Stimulated activated CD8-positive, alpha-beta memory T cell treated with anti-CD3 and anti-CD28 coated beads, Interleukin-12 subunit alpha, Interleukin-12 subunit beta, amount 100 ng/mL, for 1 hour (primary cell): Measurements from ENCODE around the gene ACP1.

Source experiments
- DNase-seq: peaks from one replicate; pipeline ENCODE4 v3.0.0-alpha.2; 2020; ENCODE audit warnings: low read depth

The ACP1 gene

DNA sequence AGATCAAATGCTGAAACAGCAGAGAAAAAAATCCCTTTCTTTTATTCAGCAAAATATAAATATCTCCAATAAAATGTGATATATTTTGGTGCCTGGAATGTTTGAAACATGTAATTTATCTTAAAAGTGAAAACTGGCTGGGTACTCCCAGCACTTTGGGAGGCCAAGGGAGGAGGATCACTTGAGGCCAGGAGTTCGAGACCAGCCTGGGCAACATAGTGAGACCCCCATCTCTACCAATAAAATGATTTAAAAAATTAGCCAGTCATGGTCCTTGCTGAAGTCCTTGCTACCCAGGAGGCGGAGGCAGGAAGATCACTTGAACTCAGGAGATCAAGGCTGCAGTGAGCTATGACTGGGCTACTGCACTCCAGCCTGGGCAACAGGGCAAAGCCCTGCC, 9.6 kb upstream of the ACP1 start:
- DNase-seq = no peak

DNA sequence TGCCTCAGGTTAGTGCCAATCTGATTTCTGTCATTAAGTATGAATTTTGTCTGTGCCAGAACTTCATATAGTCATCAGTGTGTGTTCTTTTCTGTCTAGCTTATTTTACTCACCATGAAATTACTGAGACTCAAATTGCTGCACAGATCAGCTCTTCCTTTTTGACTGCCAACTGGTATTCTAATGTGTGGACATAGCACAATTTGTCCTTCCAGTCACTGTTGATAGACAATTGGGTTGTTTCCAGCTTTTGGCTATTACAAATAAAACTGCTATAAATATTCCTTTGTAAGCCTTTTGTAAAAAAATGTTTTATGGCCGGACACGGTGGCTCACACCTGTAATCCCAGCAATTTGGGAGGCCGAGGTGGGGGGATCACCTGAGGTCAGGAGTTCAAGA, 8.7 kb upstream of the ACP1 start:
- no peak for DNase-seq

DNA sequence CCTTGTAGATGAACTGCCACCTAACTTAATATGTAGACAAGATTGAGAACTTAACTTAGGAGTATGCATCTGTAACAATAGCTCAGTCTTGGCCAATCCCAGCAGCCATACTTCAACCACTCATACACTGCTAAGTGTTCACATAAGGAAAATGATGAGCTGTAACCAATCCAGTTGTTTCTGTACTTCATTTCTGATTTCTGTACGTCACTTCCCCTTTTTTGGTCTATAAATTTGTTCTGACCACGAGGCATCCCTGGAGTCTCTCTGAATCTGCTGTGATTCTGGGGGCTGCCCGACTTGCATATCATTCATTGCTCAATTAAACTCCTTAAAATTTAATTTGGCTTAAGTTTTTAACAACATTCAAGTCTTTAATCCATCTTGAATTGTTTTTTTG, 7.3 kb upstream of the ACP1 start:
- DNase-seq = no peak

DNA sequence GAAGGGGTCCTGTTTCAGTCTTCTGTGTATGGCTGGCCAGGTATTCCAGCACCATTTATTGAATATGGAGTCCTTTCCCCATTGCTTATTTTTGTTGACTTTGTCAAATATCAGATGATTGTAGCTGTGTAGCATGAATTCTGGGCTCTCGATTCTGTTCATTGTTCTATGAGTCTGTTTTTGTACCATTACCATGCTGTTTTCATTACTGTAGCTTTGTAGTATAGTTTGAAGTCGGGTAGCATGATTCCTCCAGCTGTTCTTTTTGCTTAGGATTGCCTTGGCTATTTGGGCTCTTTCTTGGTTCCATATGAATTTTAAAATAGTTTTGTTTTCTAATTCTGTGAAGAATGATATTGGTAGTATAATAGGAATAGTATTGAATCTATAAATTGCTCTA, 6.9 kb upstream of the ACP1 start:
- DNase-seq = no peak

DNA sequence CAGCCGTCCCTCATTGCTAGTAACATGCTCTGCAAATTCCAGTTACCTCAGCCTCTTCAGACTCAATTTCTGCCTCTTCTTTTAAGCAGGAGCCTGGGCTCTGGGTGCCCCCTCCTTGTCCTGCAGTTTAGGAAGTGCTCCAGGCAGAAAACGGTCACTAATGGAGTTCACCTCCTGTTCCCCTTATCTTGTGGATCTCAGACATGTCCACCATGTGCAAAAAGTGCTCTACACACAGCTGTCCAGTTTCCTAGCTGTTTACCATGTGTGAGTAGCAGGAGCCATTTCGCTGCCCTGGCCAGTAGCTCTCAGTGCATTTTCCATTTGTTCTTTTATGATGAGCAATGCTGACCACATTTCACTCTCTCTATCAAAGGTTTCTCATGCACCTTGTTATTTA, 5.8 kb upstream of the ACP1 start:
- no peak for DNase-seq

DNA sequence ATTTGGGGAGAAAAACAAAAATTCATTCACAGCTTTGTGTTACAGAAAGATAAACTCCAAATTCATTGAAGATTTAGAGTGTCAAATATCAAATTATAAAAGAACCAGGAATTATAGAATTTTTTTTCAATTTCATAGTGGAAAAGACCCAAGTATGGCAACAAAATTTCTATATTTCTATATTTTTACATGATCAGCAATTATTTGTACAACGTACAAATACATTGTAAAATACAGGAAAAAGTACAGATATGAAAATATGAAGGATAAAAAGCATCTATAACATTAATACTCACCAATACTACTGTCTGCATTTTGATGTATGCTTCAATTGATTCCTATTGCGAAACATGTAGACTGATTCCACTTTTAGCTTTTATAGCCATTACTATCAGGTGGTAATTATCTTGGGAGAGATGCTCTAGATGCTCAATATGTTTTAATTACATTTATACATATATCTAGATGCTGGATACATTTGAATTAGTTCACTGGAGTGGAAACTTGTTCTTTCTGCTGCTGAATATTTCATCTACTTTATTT, 4.9 kb upstream of the ACP1 start:
- no peak for DNase-seq

DNA sequence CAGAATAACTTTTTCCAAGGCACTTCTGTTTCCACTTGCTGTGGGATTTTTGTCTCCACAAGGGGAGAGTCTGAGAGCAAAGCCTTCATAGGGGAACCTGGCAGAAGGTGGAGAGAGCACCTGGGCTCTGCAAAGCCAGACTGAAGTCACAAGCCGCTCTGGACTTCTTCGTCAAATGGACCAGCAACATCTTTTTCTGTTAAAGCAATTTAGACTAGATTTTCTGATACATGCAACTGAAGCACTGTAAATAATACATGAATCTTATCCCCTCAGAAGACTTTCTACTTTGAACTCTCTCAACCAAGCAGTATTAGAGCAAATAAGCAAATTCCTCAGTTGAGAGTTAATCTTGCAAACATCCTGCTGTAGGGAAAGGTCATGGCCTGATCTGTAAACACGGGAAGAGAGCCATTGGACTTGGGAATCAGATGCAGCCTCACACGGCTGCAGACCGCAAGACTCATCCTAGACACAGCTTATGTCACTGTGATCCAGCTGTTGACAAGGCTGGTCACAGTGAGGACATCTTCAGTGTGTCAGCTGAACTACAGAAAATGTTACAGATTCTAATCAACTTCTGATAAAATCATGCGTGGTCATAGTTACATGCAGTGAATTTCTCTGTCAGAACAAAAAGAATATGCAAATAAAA, 4.1 kb upstream of the ACP1 start:
- DNase-seq = no peak

DNA sequence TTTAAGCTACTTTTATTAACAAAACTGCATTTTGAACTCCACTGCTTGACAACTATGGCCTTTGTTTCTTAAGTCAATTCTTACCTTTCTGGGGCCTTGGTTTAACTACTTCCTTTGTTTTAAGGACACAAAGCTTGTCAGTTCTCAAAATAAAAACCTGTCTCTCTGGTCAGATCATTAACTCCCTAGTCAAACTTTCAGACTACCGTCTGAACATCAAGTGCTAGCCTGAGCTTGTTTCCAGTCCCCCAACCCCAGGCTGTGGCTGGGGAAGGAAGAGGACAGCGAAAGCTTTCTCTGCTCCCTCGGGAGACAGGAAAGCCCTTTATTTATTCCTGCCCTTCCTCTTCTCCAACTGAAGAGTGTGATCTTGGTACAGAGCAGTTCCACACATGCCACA, 2.6 kb upstream of the ACP1 start:
- no peak for DNase-seq

DNA sequence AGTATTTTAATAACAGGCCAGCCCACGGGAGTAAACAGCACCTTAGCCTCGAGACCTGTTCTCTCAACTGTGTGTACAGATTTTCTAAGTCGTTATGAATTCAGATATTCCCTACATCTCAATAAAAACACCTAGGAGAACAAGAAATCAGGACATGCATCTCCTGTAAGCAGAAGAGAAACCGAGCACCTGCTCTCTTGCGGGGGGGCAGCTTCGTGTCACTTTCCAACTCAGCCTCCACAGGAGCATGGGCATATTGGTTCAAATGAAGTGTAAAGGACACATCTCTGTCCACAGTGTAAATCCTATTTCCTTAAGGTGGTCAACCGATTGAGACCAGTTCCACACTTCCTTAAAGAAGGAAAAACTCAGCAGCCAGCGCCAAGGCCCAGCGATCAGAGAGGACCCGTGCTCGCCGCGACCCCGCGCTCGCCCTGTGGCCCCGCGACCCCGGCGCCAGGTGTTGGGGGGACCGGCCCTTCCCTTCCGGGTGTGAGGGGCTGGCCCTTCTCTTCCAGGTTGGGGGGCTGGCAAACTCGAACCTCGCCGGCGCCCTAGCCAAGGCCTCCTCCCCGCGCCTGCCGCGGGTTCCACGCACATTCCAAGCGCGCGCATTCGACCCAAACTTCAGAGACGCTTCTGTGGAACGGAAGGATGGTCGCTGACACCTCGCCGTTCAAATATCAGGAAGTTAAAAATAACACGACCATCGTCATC, 1.6 kb upstream of the ACP1 start:
- DNase-seq = no peak

DNA sequence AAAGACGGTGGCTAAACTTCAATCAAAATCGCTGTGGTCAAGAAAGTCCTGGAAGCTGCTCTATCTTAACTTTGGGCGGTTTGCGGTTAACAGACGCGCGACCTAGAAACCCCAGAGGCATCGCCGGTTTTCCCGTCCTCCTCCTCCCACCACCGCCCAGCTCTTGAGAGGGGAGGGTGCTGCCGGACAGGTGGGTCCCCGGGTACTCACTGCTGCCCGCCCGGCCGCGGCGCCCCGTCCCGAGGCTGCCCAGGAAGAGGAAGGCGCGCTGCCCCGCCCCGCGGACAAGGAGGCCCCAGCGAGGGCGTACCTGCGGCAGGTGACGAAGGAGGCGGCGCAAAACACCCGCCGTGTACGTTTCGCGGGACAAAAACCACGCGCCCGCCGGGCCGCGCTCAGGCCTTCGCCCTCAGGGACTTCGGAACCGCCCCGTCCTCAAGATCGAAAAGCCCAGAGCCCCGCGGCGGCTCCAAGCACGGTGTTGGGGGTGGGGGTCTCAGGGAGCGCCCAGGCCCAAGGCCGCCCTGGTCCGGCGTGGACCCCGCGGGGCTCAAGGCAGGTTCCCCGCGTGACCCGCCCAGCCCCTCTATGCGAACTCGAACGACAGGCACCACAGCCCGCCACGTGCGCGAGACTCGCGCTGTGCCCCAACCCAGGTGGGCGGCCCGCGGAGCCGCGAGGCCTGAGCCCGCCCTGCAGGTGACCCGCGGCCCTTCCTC, 814 bp upstream of the ACP1 start, which contains the start of gene SH3YL1:
Gene SH3YL1, minus strand, starts transcription at position 259 of the 719 bp plus-strand sequence. Its CDS starts 48 bp downstream, at position 211.
- DNase-seq = peak; percentile 15

DNA sequence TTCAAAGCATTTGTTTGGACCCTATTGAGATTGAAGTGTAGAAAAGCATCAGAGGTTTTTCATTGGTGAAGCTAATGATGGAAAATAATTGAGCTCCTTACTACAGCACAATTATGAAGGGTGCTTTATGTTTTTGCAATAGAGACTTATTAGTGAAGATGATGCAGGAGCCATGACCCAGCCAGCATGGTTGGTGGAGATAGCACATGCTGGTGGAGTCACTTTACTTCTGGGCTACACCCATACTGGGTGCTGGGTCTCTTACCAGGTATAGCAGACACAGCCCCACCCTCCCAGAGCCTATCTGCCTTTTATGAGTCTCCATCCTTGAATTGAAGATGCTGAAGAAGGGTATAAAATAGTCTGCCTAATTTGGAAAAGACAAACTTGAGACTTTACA, 3.6 kb downstream of the ACP1 start:
- DNase-seq = no peak

DNA sequence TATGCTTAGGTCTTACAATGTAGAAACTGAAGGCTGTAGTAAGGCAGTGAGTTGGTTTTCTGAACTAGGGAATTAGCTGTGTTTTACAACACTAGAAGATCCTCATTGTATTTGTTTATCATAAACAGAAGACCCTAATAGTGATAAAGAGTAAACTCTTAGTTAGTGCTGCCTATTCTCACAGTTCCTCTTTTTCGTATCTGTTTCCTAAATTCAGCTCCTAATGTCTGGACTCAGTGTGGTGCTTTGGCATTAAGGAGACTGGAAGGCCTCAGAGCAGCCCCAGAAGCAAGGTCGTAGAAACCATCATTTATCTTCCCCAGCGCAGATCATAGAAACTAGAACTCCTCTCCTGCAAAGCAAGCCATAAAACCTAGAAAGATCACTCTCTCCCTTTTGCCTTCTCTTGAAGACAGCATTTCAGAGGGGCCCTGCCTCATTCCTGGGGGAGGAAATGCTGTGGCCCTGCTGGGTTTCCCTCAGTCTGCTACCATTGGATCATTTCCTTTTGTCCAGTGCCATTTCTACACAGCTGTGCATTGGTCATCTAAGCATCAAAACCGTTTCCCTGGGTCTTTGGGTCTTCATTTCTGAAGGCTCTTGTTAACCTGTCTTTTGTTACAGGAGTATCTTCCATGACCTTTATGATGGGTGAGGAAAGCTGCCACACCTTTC, 4.7 kb downstream of the ACP1 start:
- no peak for DNase-seq

DNA sequence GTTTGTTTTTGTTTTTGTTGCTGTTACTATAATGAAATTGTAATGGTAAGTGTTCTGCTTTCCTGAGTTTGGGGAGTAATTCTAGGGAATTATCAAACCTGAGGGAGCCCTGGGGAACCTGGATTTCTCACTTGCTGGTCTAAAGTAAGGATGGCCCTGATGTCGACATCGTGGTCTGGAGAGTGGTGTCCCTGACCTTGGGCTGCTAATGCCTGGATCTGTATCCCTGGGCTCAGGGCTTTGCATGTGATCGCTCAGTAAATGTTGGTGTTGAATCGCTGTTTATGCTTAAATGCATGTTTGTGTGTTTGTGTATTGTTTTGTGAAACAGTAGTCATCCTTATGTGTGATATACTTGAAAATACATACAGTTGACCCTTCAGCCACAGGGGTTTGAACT, 6.1 kb downstream of the ACP1 start:
- DNase-seq = no peak

DNA sequence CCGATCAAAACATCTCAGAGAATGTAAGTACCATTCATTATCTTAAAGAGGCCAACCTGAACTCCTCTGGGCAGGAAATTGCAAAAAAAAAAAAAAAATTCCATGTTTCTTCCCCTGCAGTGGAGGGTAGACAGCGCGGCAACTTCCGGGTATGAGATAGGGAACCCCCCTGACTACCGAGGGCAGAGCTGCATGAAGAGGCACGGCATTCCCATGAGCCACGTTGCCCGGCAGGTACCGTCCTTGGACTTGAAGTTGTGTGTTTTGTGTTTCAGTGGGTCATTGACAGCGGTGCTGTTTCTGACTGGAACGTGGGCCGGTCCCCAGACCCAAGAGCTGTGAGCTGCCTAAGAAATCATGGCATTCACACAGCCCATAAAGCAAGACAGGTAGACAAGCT, 7.2 kb downstream of the ACP1 start:
- no peak for DNase-seq

DNA sequence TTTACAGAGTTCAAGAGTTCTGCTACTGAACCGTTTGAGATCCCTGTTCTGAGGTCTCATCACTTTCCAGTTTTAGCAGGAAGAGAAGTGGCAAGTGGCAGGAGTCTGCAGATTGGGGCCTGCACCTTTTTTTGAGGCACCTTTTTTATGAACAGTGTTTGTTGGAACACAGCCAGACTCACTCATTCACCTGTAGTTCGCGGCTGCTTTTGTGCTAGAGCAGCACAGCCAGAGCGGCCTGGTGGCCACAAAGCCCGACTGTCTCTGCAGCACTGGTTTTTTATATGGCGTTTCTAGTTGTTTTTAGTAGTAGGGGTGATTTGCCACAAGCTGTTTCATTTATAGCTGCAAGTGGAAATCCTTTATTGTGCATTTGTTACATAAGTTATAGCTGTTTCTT, 8.6 kb downstream of the ACP1 start:
- no peak for DNase-seq

DNA sequence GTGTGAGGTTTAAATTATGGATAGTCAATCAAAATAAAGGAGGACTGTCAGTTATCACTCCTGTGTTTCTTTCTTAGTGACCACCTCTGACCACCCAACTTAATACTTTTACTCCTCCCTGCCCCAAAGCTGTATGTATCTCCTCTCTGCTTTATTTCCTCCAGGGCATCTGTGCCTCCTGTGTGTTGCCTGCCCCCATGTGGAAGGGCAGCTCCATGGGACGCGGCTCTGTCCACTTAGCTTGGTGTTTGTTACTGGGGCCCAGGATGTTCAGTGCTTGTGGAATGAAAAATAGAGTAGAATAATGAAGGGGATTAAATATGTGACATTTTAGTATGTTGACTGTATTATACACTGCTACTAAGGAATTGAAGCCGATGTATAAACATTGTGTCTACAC, 9.8 kb downstream of the ACP1 start:
- no peak for DNase-seq

DNA sequence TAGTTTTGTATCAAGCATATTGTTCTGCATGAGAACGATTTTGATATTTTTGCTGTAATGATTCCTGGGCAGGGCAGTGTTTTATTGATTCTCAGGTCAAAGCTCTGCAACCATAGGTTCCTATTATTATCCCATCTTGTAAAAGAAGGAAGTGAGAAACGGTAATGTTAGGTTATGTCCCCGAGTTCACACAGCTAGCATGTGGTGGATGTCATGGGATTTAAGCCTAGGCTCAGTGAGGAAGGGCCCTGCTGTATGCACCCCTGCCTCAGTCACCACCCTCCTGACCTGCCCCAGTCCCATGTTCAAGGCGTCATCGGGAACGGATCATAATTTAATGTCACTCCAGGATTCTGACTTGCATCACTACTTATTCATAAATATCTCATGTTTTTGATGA, 10.7 kb downstream of the ACP1 start:
- DNase-seq = no peak

DNA sequence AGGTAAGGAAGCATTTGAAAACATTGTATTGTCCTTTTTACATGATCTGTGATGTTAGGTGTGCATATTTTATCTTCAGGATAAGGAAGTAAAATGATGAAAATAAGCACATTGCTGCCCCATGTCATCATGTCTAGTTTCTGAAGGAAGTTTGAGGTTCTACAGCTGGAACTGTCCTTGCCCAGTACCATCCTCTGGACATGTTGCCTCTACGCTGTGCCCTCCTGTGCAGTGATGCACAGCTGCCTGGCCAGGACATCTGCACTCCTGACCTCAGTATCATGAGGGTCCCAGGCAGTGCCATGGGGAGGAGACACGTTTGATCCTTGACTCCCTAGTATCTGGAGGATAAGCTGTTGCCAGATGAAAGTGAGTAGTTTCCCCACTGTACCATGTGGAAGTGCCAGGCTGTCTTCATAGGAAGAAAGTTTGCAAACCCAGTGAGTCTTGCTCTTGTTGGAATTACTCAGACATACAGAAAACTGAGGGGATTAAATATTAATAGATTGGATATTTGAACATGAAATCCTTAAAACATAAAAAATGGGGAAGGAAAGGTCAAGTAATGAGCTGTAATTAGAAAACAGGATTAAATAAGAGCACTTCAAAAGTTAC, 13.7 kb downstream of the ACP1 start:
- DNase-seq = no peak

DNA sequence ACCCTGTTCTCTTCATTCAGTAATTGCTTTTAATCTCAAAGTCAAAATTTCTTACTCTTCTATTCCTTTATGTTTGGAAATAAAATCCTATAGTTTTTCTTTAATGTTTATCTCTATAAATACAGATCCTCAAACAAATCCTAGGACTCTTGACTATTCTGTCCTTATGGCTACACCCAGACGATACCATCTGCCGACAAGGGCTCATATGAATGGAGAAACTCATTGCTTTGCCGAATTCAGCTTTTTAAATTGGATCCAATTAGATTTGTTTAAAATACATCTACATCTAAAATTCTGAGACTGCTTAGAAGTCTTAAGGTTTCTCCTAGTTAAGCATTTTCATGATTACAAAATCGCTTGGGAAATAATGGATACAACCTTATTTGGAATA, 14.2 kb downstream of the ACP1 start:
- DNase-seq = no peak

DNA sequence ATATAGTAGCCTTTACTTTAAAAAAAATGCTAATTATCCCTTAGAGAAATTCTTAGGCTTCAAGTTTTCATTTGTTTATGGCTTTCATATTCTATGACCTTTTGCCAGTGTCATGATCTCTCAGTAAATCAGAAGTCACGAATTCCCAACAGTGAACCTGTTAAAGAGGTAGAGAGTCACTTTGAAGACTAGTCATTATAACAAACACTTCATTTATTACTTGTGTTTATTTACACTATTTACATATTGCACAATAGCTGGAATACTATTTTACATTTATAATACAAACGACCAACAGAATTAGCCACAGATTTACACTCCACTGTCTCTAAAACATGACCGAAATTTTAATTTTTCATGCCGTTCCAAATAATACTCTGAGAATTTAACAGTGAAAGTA, 14.6 kb downstream of the ACP1 start:
- DNase-seq = no peak

DNA sequence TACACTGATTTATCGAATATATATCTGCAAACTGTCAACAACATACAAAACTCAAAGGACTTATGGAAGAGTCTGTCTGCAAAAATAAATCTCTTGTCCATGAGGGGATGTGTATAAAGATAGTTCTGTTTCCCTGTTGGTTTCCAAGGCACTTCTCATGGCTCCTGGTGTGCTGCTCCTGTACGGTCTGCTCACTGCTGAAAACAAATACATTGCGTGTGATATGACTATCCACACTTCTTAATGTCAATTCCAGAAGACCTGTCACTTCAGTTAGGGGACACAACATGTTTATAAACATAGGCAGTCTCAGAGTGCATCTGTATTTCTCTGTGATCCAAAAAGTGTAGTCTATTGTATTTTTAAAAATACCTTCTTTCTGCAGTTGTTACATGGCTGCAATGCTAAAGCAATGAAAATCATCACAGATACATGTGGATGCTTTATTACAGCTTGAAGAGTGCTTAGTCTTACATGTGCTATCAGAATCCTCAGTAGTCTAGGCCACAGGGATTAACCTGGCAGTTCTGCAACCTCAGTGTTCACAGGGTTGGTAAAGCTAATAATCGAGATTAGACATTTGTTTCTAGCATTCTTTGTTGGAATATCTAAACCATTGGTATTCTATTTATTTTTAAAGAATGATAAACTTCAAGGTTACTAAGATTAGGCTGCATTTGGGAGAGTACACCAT, 15.4 kb downstream of the ACP1 start:
- DNase-seq = no peak
